Immature natural killer cell (primary cell): ENCODE measurements around the gene ALPG. TPM values are rescaled to one million over a fixed set of nuclear protein-coding genes. Genes with fewer than 3 reads are reported as not detected.

ENCODE experiments used
- polyA plus RNA-seq, 3 donors: library from polyadenylated mRNA; unstranded; fragments of 300-500 nt; fragmentation: Illumina TruSeq; gene quantifications; one replicate each; pipeline ENCODE4 v1.2.3, GENCODE V29; 2021

The ALPG gene
- polyA plus RNA-seq, 3 donors from 2014 or later, result not detected

Other genes starting within 250 kb of the ALPG start
- gene ALPP, start 28.1 kb upstream of the ALPG start, polyA plus RNA-seq, result not detected
- gene ALPI, start 49.3 kb downstream of the ALPG start, polyA plus RNA-seq, result not detected
- gene ECEL1, start 81.0 kb downstream of the ALPG start, polyA plus RNA-seq, result not detected
- gene PRSS56, start 113.5 kb downstream of the ALPG start, polyA plus RNA-seq, result not detected
- gene CHRND, start 119.3 kb downstream of the ALPG start, polyA plus RNA-seq, result not detected
- gene CHRNG, start 132.8 kb downstream of the ALPG start, polyA plus RNA-seq, result not detected
- gene TIGD1, start 143.7 kb downstream of the ALPG start, polyA plus RNA-seq, result 1 to 10 TPM; 1.3 to 6.2 (median 2.7) TPM
- 10 to 100 TPM; 60.5 to 82.0 (median 80.3) TPM for gene EIF4E2, start 143.8 kb downstream of the ALPG start, polyA plus RNA-seq
- under 1 TPM in 1 of 3 donors, not detected in 2; 0.71 TPM for gene EFHD1, start 226.8 kb downstream of the ALPG start, polyA plus RNA-seq